ENCODE results near the gene VIM.

- TF ChIP-seq REST (IDR thresholded peaks at IDR 0.05; ENCODE audit: unreplicated experiment), result no peak
- TF ChIP-seq, protein P1, sequence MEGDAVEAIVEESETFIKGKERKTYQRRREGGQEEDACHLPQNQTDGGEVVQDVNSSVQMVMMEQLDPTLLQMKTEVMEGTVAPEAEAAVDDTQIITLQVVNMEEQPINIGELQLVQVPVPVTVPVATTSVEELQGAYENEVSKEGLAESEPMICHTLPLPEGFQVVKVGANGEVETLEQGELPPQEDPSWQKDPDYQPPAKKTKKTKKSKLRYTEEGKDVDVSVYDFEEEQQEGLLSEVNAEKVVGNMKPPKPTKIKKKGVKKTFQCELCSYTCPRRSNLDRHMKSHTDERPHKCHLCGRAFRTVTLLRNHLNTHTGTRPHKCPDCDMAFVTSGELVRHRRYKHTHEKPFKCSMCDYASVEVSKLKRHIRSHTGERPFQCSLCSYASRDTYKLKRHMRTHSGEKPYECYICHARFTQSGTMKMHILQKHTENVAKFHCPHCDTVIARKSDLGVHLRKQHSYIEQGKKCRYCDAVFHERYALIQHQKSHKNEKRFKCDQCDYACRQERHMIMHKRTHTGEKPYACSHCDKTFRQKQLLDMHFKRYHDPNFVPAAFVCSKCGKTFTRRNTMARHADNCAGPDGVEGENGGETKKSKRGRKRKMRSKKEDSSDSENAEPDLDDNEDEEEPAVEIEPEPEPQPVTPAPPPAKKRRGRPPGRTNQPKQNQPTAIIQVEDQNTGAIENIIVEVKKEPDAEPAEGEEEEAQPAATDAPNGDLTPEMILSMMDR (conservative IDR thresholded peaks at IDR 0.05; ENCODE audit: low read depth in 2 of 2), result no peak
- TF ChIP-seq EZH2phosphoT487 (IDR thresholded peaks at IDR 0.05; ENCODE audit: unreplicated experiment), result no peak
- peak; percentile 88 for TF ChIP-seq CREB1 (CRISPR knock-in tag; IDR thresholded peaks at IDR 0.05; ENCODE audit: low read depth)
- no peak for TF ChIP-seq EZH2 (IDR thresholded peaks at IDR 0.05; ENCODE audit: low read depth, unreplicated experiment)
- peak; percentile 53 for TF ChIP-seq POLR2AphosphoS5 (IDR thresholded peaks at IDR 0.05; ENCODE audit: low read depth)
These were observed 2.1 kb downstream of the VIM start for GRCh38 chr10:17229967-17230682.
